Fibroblast of gingiva (primary cell): ENCODE data around the gene CNNM1.
A peak's percentile ranks its signal among the peaks of the same experiment; 100 is the strongest.

Experiments used
- DNase-seq: peaks from one replicate; pipeline ENCODE4 v3.0.0-alpha.2; 2011; ENCODE audit warnings: low read depth

CNNM1 gene

DNA sequence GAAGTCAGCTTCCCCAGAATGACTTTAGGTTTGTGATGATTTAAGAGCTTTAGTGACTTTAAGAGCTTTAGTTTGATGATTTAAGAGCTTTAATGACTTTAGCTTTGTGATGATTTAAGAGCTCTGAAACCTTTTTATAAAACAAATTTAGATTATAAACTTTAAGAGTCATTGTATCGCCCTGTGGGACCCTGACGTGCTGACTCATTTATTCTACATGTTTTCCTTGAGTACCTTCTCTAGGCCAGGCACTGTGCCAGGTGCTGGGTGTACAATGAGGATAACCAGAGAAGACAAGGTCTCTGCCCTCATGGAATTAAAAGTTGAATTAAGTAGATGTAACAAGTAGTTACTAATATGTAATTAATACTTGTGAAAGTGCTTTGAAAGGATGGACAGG, 45.4 kb downstream of the CNNM1 start:
- DNase-seq, result no peak

DNA sequence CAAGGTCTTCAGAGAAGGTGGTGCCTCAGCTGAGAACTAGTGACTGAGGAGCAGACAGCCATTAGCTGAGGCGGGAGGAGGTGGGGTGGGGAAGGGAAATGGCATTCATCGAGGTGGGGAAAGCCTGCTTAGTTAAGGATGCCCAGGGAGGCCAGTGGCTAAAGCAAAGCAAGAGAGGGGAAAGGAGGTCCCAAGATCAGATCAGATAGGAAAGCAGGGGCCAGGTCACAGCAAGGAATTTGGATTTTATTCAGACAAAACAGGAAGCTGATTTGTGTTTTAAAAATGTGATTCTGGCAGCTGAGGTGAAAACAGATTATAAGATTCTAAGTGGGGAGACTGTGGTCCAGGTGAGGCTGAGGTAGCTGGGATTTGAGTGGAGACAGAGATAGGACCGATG, 45.8 kb downstream of the CNNM1 start:
- no peak for DNase-seq

DNA sequence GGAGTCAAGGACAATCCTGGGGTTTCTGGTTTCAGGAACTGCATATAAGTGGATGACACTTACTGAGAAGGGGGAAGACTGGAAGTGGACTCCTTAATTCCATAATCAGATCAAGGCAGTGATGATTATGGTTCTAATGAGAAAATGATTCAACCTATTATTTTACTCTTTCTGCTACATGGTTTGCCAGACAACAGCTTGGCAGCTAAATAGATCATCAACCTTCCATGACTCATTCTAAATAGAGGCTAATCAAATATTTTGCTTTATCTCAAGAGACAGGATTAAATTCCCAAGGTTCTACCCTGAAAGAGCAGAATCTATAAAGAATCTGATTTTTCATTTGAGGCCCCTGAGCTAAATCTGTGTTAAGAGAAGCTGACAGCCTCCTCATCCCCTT, 46.3 kb downstream of the CNNM1 start:
- no peak for DNase-seq

DNA sequence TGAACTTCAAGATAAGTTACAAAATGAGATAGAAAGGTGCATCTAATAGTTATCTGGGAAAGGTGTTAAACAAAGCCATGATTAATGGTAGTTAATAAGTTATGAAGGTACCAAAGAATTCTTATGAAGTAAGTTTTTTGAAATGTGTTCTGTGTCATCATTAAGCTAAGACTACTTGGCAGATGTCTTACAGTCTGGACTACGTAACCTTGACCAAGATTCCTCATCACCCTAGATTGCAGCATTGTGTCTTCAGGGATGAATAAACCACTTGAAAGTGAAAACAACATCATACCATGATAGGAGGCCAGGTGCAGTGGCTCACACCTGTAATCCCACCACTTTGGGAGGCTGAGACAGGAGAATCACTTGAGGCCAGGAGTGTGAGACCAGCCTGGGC, 53.0 kb downstream of the CNNM1 start:
- no peak for DNase-seq

DNA sequence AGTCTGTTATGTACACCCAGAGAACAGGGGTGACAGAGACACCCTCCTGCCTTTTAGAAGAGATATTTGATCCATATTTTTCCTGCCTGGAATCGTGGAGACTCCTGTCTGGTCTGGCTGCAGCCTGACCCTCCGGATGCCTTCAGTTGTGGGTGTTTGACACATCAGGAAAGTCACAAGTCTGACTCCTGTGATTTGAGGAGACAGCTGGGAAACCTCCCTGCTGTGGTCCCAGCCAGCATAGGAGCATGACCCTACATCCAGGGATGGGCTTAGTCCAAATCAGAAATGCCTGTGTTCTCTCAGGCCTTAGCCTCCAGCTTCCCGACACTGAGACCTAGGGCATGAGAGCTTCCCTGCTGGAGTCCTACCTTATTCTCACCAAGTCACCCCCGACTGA, 57.9 kb downstream of the CNNM1 start:
- no peak for DNase-seq

DNA sequence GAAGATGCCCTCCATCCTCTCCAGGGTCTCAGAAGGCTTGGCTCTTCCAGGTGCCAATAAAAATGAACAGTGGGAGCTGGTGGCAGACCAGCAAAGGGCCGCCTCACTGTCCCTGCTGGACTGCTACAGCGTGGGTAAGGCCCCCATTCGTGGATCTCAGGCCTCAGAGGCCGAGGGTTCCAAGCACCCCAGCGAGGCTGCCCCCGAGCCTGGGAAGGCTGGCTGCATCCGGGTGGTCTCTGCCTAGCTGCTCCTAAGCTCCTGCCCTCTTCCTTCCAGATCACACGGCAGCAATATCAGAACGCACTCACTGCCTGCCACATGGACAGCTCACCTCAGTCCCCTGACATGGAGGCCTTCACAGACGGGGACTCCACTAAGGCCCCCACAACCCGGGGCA, 58.4 kb downstream of the CNNM1 start:
- DNase-seq, result no peak

DNA sequence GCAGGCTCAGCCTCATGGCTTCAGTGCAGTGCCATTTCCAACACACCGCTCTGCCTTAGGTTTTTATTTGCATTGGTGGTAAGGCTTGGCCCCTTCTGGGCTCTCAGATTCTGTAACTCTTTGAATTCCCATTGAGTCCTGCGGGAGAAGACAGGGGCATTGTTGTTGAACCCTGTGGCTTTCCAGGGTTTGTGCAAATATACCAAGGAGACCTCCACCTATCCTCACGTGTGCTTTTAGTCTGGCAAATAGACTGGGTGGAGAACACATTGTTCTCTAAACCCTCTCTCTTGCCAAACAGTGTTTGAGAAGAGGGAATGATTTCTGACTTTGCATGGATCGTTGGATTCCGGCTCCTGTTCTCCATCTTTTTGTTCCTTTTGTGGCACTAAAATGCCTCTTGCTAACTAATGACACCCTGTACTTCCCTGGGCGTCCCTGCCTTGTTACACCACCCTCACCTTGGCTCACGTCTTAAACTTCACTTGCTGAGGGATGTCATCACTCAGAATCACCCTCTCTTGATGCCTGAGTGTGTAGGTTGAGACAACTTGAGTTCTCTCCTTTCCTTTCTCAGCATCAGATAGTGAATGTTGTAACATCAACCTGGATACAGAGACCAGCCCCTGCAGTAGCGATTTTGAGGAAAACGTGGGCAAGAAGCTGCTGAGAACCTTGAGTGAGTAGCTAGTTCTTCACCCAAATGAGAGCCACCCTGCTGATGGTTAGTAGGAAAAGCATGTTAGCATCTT, 60.7 kb downstream of the CNNM1 start:
- DNase-seq, result no peak

DNA sequence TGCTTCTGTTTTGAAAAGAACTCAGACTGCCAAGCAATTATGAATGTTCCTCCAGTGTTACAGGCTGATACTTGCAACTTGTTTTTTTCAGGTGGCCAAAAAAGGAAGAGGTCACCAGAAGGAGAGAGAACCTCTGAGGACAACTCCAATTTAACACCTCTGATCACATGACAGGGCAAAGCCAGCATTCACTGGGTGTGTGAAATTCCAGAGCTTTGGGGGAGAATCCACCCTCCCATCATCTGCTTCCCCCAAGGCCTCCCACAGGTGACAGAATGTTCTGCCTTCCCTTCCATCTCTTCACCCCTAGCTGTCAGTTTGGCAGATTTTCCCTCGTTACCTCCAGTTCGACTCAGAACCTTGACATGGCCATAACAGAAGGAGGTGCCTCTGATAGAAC, 62.2 kb downstream of the CNNM1 start:
- no peak for DNase-seq

DNA sequence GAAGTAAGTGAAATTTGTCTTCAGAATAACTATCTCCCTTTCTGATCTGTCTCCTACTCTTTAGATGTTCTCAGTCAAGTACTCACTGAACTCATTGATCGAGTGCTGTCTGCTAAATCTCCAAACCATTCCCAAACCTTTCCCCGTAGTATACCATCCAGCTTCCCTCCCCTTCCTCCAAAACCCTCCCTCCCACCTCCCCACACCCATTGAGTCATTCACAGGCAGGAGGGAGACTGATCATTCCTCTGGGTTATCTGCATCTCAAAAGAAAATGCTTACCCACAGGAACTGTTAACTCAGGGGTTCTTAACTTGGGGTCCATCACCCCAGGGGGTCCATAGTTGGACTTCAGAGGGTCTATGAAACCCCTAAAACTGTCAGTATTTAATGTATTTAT, 63.9 kb downstream of the CNNM1 start:
- DNase-seq, result no peak

DNA sequence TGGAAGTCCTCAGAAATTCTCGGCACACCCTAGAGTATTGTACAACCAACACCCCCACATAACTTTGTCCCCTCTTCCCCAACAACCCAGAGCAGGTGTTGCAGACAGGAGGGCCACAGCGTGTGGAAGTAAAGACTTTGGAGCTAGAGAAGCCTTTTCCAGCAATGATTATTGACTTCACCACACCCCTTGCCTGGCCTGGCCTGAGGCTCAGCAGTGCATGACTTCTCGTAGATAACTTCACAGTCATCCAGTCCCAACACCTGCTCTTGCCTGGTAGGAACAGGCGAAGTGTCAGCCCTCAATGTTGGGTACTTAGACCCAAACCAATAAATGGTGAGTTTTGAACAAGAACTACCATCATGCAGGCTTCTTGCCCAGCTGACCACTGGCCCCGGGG, 64.5 kb downstream of the CNNM1 start:
- DNase-seq, result no peak

DNA sequence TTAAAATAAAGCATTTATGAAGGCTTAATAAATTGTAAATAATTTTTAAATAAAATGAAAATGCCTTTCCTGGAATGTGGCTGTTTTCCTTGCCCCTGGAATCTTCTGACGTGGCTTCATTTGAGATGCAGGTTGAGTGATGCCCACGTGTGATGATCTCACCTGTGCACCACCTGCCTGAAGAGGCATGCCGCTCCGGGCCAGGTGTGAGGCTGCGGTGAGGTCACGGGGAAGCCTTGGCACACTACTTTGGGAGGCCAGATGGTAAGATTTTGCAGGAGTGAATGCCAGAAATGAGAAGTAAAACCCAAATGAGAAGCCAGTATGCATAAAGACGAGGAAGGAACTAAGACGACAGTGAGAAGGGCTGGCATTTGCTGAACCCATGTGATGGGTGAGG, 65.1 kb downstream of the CNNM1 start:
- no peak for DNase-seq

DNA sequence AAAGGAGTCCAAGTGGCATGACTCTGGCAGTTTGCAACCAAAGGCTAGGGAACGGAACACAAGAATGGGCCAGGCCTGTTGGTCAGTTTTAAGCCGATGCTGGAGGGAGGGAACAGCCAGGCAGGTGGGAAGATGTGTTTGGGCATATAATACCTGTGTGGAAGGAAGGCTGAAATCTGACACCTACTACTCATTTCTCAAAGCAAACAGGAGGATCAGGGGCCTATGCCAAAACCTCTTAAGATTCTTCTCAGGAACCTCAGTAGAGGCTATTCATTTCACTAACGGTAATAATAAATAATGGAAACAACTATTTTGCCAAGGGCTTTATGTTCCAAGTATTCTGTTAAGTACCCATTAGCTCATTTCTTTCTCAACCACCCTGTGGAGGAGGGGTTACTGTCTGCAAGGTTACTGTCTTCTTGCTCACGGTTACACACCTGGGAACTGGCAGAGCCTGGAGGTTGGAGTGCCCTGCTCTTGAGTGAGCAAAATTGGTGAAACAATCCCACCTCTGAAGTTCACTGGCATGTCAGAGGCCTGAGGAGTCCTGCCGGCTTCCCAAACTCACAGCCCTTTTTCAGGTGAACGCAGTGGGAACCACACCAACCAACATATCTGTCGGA, 65.7 kb downstream of the CNNM1 start:
- no peak for DNase-seq

DNA sequence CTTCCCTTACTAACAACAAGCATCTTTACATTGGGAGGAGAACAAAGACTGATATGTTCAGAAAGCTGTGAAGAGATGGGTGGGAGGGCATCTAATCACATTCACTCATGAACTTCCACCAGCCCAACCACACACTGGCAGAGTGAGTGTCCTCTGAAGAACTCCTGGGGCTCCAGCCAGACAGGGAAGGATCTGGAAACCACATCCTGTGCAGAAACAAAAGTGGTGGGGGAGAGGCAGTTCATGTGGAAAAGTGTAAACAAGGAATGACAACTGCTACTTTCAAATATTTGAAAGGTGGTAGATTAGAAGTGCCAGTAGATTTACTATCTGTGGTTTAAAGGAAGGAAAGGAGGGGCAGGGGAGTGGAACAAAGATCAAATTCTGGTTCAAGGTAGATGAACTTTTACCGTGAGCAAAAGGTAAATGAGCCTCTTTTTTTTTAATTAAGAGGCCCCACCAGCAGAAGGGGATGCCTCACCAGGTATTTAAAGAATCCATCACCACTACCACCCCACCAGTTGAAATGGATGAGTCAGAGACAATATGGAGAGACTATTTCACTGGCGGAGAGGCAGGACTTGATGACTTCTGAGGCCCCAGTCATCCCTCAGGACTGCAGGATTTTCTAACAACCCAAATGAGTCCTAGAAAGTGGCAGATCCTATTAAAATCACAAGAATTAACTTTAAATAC, 66.7 kb downstream of the CNNM1 start:
- DNase-seq, result peak; percentile 46

DNA sequence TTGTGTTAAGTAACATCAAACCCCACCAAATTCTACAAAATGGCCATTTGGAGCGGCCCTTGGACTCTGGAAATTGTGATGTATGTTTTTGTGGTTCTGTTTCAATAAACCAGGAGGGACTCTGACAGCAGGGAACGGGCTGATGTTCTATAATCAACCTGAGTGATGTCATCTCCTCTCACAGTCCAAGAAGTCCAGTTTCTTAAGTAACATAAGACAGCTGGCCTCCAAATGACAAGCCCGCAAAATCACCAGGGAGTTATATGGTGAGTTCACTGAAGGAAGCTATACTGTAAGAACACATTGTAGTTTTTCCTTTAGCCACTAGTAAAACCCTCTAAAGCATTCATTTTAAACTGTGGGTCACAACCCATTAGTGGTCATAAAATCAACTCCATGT, 67.3 kb downstream of the CNNM1 start:
- DNase-seq, result peak; percentile 13

DNA sequence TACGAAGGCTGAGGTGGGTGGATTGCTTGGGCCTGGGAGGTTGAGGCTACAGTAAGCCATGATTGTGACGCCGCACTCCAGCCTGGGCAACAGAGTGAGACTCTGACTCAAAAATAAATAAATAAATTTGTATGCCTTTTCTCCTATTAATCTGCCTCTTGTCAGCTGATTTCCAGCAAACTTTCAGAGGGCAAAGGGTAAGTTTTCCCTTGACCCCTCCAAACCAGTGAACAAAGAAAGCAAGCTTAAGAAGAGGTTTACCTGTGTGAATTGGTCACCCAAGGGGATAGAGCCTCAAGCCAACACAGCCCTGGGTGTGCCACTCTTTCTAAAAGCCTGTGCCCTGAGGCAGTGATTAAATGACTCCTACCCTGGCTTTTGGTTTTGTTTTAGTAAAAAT, 70.5 kb downstream of the CNNM1 start:
- no peak for DNase-seq

DNA sequence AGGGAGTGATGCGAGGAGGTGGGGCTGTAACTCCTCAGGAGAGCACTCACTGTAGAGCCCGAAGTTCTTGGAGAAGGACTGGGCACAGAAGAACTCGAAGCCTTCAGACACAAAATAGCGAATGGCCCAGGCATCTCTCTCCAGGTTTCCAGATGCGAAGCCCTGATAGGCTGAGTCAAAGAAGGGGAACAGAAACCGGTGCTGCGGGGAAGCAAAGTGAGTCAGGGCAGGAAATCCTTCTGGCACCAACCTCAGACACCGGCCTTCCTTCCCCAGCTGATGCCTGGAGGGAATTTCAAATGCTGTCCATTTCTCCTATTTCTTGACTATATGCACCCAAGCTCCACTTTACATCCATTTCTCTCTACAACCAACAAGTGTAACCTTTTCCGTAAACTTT, 74.5 kb downstream of the CNNM1 start:
- DNase-seq, result no peak

DNA sequence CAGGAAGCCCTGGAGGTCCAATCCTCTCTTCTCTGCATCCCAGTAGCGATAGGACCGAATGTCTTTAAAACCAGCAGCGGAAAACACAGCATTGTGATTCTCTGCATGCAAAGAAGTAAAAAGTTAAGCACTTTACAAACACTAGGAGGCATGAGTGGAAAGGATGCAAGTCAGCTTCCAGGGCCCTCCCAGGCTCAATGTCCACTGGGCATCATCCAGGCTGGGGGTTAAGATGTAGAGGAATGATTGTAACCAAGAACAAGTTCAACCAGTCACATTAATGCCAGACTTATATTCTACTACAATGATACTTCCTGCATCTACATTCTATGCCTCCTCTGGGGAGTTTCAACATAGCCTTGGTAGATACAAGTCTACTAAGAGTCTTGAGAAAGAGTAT, 77.0 kb downstream of the CNNM1 start:
- no peak for DNase-seq

DNA sequence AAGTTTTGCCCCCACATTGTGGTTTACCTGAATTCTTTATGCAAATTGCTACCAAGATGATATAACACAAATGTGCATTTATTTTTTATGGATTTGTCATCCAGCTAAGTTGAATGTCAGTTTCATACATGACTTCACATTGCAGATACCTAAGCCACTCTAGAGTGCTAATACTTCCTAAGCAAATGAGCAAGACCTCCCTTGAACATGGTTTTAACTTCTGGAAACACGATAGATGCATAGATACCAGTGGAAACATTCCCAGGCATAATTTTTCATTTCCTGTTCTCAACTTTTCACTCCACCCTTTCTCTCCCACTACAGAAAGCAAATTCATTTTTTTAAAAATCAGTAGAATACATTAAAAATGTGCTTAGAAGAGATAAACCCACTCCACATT, 81.0 kb downstream of the CNNM1 start:
- DNase-seq, result no peak

DNA sequence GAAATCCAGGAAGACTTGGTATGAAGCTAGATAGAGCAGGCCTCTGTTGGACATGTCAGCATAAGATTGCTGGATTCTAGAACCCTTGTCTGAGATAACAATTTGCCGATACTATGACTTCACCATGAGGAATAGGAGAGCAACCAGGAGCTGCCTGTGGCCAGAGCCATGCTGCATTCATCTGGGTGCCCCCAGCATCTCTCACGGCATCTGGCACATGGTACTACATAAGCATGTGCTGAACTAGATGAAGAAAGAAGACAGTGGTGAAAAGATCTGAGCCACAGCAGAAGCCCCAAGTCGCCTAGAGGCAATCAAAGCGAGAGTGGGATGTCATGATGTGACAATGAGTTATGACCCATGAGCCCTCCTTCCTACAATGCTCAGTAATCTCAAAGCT, 81.7 kb downstream of the CNNM1 start:
- no peak for DNase-seq

DNA sequence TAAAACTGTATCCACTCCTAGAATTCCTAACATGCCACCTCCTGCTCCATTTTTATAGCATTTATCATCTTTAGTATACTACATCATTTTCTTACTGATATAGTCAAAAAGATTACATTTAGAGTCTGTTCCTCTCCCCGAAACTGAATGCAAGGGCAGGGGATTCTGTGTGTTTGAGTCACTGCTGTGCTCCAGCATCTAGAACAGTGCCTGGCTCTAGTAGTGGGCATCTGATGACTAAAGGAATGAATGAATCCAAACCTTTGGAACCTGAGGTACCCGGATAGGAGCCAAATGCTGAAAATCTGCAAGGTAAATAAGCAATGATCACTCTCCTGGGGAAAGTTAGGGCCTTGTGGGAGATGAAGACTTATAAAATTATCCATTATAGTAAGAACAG, 82.4 kb downstream of the CNNM1 start:
- DNase-seq, result no peak

DNA sequence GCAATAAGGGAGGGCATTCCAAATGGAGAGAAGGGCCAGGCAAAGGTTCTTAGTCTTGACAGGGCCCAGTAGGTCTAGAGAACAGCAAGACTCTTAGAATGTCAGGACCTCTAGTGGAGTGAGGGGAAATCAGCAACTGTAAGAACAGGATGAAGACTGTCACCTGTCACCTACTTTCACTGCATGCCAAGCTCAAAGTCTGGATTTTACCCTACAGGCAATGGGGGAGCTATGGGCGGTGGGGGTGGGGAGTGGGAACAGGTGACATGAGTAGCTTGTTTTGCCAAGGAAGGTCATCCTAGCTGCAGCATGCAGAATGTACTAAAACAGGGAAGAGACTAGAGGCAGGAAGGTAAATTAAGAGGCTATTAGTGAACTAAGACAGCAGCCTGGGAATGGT, 82.9 kb downstream of the CNNM1 start:
- no peak for DNase-seq

DNA sequence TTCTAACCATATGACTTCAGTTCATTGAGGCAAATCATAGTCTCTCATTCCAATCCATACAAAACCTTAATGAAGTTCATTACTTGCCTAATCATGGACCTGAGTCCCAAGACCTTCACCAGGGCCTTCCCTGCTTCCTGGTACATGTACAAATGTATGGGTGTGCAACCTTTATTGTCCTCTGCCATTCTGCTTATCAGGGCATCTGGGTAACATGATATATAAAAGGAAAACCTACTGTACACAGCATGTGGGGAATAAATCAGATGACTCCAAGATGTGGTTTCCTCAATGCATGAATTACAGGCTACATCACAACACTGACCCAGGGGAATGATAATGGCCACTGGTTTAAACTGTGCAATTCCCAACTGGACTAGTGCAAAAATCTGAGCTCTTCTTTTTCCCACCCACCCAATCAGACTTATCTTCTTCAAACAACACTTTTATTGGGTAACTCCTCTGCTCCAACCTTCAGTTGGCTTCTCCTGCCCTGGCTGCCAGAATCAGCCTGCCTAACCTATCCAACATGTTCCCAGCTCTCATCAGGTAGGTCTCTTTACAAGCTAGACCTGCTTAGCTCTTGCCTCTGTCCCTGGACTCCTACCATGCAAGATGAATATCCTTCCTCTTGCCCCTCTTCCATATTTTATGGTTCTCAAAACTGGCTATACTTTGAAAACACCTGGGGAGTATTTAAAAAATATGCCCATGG, 89.9 kb downstream of the CNNM1 start:
- no peak for DNase-seq

DNA sequence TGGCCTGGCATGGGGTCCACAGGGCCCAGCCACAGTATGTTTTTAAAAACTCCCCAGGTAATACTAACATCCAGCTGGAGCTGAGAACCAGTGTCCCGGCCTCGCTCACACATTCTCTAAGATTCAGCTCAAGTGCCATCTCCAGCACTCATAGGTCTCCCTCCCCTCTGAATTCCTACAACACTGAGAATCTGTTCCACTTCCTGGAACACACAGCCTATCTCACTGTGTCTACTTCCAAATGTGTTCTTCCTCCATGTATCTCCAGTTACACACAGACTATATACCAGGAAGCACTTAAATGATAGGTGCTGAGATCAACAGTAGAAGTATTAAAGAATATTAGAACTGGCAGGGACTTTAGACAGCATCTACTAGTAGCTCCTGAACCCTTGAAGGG, 90.5 kb downstream of the CNNM1 start:
- no peak for DNase-seq
